HCT116 (cell line): ENCODE data around the gene TERT. TPM values are rescaled to one million over a fixed set of nuclear protein-coding genes. Genes with fewer than 3 reads are reported as not detected.
A peak's percentile ranks its signal among the peaks of the same experiment; 100 is the strongest.
"Not testable (repeated sequence)": the region's sequence is repeated elsewhere in the genome, so short reads cannot be mapped to it uniquely, and the experiment has no call there.

Experiments used
- ATAC-seq: fragments of 200-7000 bp; cut with Tn5 transposase; 2 replicates; pipeline ENCODE4 v1.9.1; 2020; ENCODE audit warnings: mild to moderate bottlenecking, moderate library complexity
- BruUV-seq: library from RNA; stranded (reverse); fragments of 400-500 nt; replicated peaks from 2 replicates; lab custom pipeline; 2021; lab: Mats Ljungman, UMichigan
- CTCF ChIA-PET: fragments of 300-600 bp; sonication (Branson Sonifier 250); formaldehyde crosslinking; loops from one replicate; lab custom pipeline; 2021; ENCODE audit warnings: antibody characterized with exemption; lab: Charles Lee
- POLR2A ChIA-PET: fragments of 300-600, 350-600 bp; sonication (Branson Sonifier 250); formaldehyde crosslinking; loops from one replicate; lab custom pipeline; 2021; ENCODE audit warnings: antibody characterized with exemption; lab: Charles Lee
- RAD21 ChIA-PET, 2 experiments: fragments of 300-600 bp; sonication (Branson Sonifier 250); formaldehyde crosslinking; loops; one replicate each; lab custom pipeline; 2023; ENCODE audit warnings: low total read pairs in 2 of 2; ENCODE audit not compliant: uncharacterized antibody in 2 of 2, unreplicated experiment in 2 of 2, low non-redundant PET in 1 of 2; lab: Charles Lee
- DNase-seq: peaks from one replicate; pipeline ENCODE4 v3.0.0-alpha.2; 2010; ENCODE audit warnings: low read depth, low spot score
- H2AFZ ChIP-seq: fragments of 200-600 bp; shearing (Covaris generic), sonication (generic); 2 replicates; pipeline ENCODE4 v1.6.1; 2017; ENCODE audit warnings: low read depth, mixed run types, mixed read lengths, antibody characterized with exemption, low read length; ENCODE audit not compliant: poor library complexity, severe bottlenecking
- H3K27ac ChIP-seq: 2 replicates; pipeline ENCODE4 v1.5.1; 2012; ENCODE audit warnings: low read depth, low read length
- H3K27me3 ChIP-seq: fragments of 200-600 bp; sonication (generic); 2 replicates; pipeline ENCODE4 v1.6.1; 2016; ENCODE audit warnings: mixed run types, low read length, mixed read lengths; ENCODE audit not compliant: insufficient read depth
- H3K36me3 ChIP-seq, 2 experiments: fragments of 200-500 bp in 1 of 2; fragments of 200-600 bp in 1 of 2; sonication (Bioruptor generic) in 1 of 2; sonication (generic) in 1 of 2; 2 replicates each; pipeline versions ENCODE4 v1.5.1 to v1.6.1; 2014 to 2016; ENCODE audit warnings: low read length in 2 of 2, inconsistent platforms in 1 of 2, mixed read lengths in 1 of 2, mixed run types in 1 of 2; ENCODE audit not compliant: insufficient read depth in 2 of 2, control insufficient read depth in 1 of 2
- H3K4me1 ChIP-seq, 2 experiments: fragments of 200-600 bp in 1 of 2; sonication (generic) in 1 of 2; 2 replicates each; pipeline versions ENCODE4 v1.5.1 to v1.6.1; 2012 to 2017; ENCODE audit warnings: low read length in 2 of 2, inconsistent platforms in 1 of 2, mild to moderate bottlenecking in 1 of 2, mixed read lengths in 1 of 2, mixed run types in 1 of 2, moderate library complexity in 1 of 2; ENCODE audit not compliant: insufficient read depth in 2 of 2, control insufficient read depth in 1 of 2
- H3K4me2 ChIP-seq: fragments of 200-600 bp; sonication (generic); 2 replicates; pipeline ENCODE4 v1.6.1; 2017; ENCODE audit warnings: mixed run types, low read length, mixed read lengths
- H3K4me3 ChIP-seq, 2 experiments: fragments of 200-600 bp in 1 of 2; sonication (generic) in 1 of 2; replicated peaks in 1 of 2; 2 replicates each; pipeline ENCODE4 v1.5.1; 2011 to 2016; ENCODE audit warnings: low read length in 2 of 2, control low read depth in 1 of 2, low read depth in 1 of 2, mild to moderate bottlenecking in 1 of 2, mixed read lengths in 1 of 2, mixed run types in 1 of 2
- H3K79me2 ChIP-seq: fragments of 200-600 bp; sonication (generic); 2 replicates; pipeline ENCODE4 v1.6.1; 2017; ENCODE audit warnings: mild to moderate bottlenecking, mixed run types, low read length, moderate library complexity, mixed read lengths; ENCODE audit not compliant: insufficient read depth
- H3K9ac ChIP-seq: fragments of 200-600 bp; sonication (generic); 2 replicates; pipeline ENCODE4 v1.6.1; 2016; ENCODE audit warnings: low read length, mixed read lengths
- H3K9me2 ChIP-seq: fragments of 200-600 bp; sonication (generic), shearing (Covaris generic); 2 replicates; pipeline ENCODE4 v1.6.1; 2017; ENCODE audit warnings: mixed run types, mild to moderate bottlenecking, moderate library complexity; ENCODE audit not compliant: insufficient read depth
- H3K9me3 ChIP-seq, 2 experiments: fragments of 200-500 bp in 1 of 2; fragments of 200-600 bp in 1 of 2; sonication (Bioruptor generic) in 1 of 2; sonication (generic) in 1 of 2; 2 replicates each; pipeline ENCODE4 v1.6.1; 2014 to 2017; ENCODE audit warnings: low read length in 2 of 2, mixed read lengths in 2 of 2, inconsistent platforms in 1 of 2, low read depth in 1 of 2, mild to moderate bottlenecking in 1 of 2, mixed run types in 1 of 2, moderate library complexity in 1 of 2; ENCODE audit not compliant: control insufficient read depth in 1 of 2, insufficient read depth in 1 of 2
- H4K20me1 ChIP-seq: fragments of 200-600 bp; sonication (generic), shearing (Covaris generic); 2 replicates; pipeline ENCODE4 v1.6.1; 2017; ENCODE audit warnings: mixed run types, mild to moderate bottlenecking, moderate library complexity; ENCODE audit not compliant: insufficient read depth
- EZH2 ChIP-seq: fragments of 200-600 bp; sonication (generic); IDR thresholded peaks from 2 replicates; pipeline ENCODE4 v1.6.1; 2017; ENCODE audit warnings: antibody characterized with exemption, mixed run types
- intact Hi-C: fragments of 100-400 bp; cut with micrococcal nuclease; formaldehyde crosslinking; loops from 2 replicates; pipeline ENCODE4 v1.10.0; 2022
- total RNA-seq: library from RNA; stranded (reverse); gene quantifications from one replicate; pipeline ENCODE4 v1.2.1, GENCODE V29; 2021; ENCODE audit not compliant: unreplicated experiment

The TERT gene
- total RNA-seq, 1 experiment from 2014 or later, result 6.9 TPM

DNA sequence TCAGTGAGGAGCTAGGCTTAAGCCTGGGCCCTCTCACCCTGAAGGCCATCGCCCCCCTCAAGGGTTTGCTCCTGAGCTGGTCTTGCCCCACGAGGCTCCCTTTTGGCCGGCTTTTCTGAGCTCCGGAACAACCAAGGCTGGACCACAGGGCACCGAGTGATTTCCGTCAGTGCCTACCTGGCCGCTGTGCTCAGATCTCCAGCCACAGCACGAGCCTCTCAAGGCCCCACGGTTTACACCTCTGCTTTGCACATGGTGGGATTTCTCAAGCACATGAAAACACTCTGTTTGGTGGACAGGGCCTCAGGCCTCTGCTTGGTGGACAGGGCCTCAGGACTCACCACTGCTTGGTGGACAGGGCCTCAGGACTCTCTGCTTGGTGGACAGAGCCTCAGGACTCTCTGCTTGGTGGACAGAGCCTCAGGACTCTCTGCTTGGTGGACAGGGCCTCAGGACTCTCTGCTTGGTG lies 34.3 kb upstream of the TERT start (continued):
- no peak for TF ChIP-seq EZH2
- TF ChIP-seq, all 23 proteins: peak for 0

DNA sequence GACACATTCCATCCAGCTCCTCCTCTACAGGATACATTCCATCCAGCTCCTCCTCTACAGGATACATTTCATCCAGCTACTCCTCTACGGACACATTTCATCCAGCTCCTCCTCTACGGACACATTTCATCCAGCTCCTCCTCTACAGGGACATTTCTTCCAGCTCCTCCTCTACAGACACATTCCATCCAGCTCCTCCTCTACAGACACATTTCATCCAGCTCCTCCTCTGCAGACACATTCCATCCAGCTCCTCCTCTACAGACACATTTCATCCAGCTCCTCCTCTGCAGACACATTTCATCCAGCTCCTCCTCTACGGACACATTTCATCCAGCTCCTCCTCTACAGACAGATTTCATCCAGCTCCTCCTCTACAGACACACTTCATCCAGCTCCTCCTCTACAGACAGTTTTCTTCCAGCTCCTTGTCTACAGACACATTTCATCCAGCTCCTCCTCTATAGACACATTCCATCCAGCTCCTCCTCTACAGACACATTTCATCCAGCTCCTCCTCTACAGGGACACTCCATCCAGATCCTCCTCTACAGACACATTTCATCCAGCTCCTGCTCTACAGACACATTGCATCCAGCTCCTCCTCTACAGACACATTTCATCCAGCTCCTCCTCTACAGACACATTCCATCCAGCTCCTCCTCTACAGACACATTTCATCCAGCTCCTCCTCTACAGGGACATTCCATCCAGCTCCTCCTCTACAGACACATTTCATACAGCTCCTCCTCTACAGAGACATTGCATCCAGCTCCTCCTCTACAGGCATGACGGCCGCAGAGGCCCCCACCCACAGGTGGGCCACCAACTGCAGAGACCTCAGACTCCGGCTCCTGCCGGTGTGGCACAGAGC lies 33.6 kb upstream of the TERT start:
- H3K79me2 ChIP-seq, result peaks cover 20% of the 10 kb centered on the region; the same call in 1 of the 2 replicates
- peak overlapping the region in 1 of 2 experiments; percentile 23; a peak in 1 of 4 replicates for H3K4me3 ChIP-seq
- BruUV-seq, H2AFZ ChIP-seq, ATAC-seq, DNase-seq, CTCF ChIA-PET, intact Hi-C loops, H4K20me1 ChIP-seq, H3K9ac ChIP-seq, H3K9me3 ChIP-seq, H3K9me2 ChIP-seq, H3K27me3 ChIP-seq: not testable (repeated sequence)
- ChIA-PET POLR2A (interaction anchor here (0.9 kb wide), 1 partner anchor 11 kb away, joined by 3 read pairs; no protein-coding TSS in a partner anchor), RAD21 (interaction anchor here in 1 of 2 experiments (0.6 kb wide), 1 partner anchor 51 kb away, joined by 4 read pairs; no protein-coding TSS in a partner anchor)
- peak overlapping the region; percentile 47; the same call in 1 of the 2 replicates for H3K27ac ChIP-seq
- peak overlapping the region; percentile 53 for H3K4me2 ChIP-seq
- peaks cover 11 to 39% of the 10 kb centered on the region in 2 experiments; a peak in 3 of 4 replicates for H3K36me3 ChIP-seq
- H3K4me1 ChIP-seq, result peaks cover 20 to 35% of the 10 kb centered on the region in 2 experiments

- Histone ChIP-seq H3K4me3 (peak overlapping the region in 1 of 2 experiments; percentile 12; a peak in 1 of 4 replicates), H3K4me2 (peak overlapping the region; percentile 64), H3K9ac (peak overlapping the region; percentile 7; the same call in 1 of the 2 replicates), H3K36me3 (peaks cover 9 to 41% of the 10 kb centered on the region in 2 experiments; a peak in 3 of 4 replicates), H3K79me2 (peaks cover 16% of the 10 kb centered on the region; the same call in 1 of the 2 replicates), H3K4me1 (peaks cover 20 to 35% of the 10 kb centered on the region in 2 experiments), H3K27ac (peak overlapping the region; percentile 29; the same call in 1 of the 2 replicates)
- POLR2A ChIA-PET, H2AFZ ChIP-seq, CTCF ChIA-PET, H4K20me1 ChIP-seq, H3K27me3 ChIP-seq, H3K9me3 ChIP-seq, H3K9me2 ChIP-seq, DNase-seq, BruUV-seq, ATAC-seq, intact Hi-C loops: not testable (repeated sequence)
- RAD21 ChIA-PET, result interaction anchor here in 1 of 2 experiments (0.6 kb wide), 1 partner anchor 50 kb away, joined by 4 read pairs; no protein-coding TSS in a partner anchor
These were observed 32.3 kb upstream of the TERT start for GRCh38 chr5:1326901-1327756.

DNA sequence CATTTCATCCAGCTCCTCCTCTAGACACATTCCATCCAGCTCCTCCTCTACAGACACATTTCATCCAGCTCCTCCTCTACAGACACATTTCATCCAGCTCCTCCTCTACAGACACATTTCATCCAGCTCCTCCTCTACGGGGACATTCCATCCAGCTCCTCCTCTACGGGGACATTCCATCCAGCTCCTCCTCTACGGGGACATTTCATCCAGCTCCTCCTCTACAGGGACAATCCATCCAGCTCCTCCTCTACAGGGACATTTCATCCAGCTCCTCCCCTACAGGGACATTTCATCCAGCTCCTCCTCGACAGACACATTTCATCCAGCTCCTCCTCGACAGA lies 31.6 kb upstream of the TERT start:
- H3K4me1 ChIP-seq, result peaks cover 20 to 35% of the 10 kb centered on the region in 2 experiments
- BruUV-seq, H3K9me2 ChIP-seq, H3K9ac ChIP-seq, H2AFZ ChIP-seq, DNase-seq, POLR2A ChIA-PET, H3K27me3 ChIP-seq, intact Hi-C loops, RAD21 ChIA-PET, H3K27ac ChIP-seq, H4K20me1 ChIP-seq, H3K4me3 ChIP-seq, H3K9me3 ChIP-seq, ATAC-seq: not testable (repeated sequence)
- H3K36me3 ChIP-seq, result peaks cover 9 to 42% of the 10 kb centered on the region in 2 experiments; a peak in 3 of 4 replicates
- CTCF ChIA-PET, result interaction anchor here (0.5 kb wide), 1 partner anchor 143 kb away, joined by 3 read pairs; no protein-coding TSS in a partner anchor
- peaks cover 16% of the 10 kb centered on the region; the same call in 1 of the 2 replicates for H3K79me2 ChIP-seq
- peak overlapping the region; percentile 64 for H3K4me2 ChIP-seq
